GM13977 (cell line): ENCODE data around the gene MYBL2.

Experiments used
- DNase-seq: peaks from one replicate; pipeline ENCODE4 v3.0.0; 2012; ENCODE audit warnings: low spot score
- in situ Hi-C: fragments of 300-500 bp; cut with MboI; formaldehyde crosslinking; loops from one replicate; pipeline ENCODE4 v1.12.0; 2022; ENCODE audit warnings: low sequenced_read_pairs, low pct_unique_long_range_greater_than_20kb, mixed read lengths, inconsistent platforms; ENCODE audit not compliant: unreplicated experiment
- TF ChIP-seq, protein P1 (sequence below): IDR thresholded peaks from 2 replicates; pipeline ENCODE4 v1.5.1; 2012; ENCODE audit warnings: mild to moderate bottlenecking, control low read depth; ENCODE audit not compliant: insufficient read depth; ENCODE audit errors: extremely low read depth, missing control alignments

Gene MYBL2

DNA sequence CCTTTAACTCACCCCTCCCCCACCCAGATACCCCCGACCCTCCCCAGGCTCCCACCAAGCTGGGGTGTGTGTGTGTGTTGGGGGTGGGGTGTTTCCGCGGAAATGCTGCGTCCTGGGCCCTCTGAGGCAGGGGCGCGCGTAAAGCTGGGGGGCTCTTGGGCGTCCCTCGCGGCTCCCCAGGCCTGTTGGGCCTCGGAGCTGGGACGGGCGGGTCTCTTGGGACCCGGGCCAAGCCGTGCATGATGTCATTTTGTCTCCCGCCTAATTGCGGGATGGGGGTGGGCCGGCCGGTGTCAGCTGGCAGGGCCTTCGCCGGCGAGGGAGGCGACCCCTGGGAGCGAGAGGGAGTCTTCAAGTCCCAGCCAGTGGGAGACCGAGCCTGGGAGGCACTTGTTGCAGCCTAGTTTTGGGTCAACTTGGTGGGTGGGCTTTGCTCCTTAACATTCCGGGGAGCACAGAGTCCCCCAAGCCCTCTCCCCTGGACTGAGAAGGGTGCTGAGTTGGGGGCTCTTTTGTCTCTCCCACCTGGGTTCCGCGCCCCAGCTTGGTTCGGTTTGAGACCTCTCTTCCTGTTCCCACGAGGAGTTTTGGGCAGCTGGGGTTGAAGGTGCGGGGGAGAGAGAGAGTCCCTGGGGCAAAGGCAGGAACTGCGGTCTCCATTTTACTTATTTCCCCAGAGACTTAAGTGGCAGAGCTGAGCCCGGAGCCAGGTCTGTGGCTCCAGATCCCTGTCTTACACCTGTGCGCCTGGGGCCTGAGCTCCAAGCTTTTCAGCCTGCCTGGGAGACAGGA lies 623 bp downstream of the MYBL2 start:
- TF ChIP-seq, protein P1, sequence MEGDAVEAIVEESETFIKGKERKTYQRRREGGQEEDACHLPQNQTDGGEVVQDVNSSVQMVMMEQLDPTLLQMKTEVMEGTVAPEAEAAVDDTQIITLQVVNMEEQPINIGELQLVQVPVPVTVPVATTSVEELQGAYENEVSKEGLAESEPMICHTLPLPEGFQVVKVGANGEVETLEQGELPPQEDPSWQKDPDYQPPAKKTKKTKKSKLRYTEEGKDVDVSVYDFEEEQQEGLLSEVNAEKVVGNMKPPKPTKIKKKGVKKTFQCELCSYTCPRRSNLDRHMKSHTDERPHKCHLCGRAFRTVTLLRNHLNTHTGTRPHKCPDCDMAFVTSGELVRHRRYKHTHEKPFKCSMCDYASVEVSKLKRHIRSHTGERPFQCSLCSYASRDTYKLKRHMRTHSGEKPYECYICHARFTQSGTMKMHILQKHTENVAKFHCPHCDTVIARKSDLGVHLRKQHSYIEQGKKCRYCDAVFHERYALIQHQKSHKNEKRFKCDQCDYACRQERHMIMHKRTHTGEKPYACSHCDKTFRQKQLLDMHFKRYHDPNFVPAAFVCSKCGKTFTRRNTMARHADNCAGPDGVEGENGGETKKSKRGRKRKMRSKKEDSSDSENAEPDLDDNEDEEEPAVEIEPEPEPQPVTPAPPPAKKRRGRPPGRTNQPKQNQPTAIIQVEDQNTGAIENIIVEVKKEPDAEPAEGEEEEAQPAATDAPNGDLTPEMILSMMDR: no peak
- in situ Hi-C loops: no loop called here
- DNase-seq: no peak

DNA sequence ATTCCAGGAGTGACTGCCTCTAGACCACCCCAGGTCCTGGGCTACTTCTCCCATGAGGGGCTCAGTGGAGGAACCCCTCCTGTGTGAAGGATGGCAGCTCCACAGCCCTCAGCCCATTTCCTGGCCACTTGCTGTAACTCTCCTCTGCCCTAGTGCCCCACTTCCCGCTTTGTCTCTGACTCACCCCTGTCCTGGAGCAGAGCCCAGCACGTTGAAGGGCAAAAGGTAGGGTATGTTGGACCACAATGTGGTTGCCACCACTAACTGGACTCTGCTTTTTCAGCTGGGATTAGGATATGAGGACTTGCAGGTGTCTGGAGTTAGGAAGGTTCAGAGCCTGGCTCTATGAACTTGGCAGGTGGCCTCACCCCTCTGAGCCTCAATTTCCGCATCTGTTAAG lies 2.4 kb downstream of the MYBL2 start:
- DNase-seq: no peak
- TF ChIP-seq, protein P1: no peak
- in situ Hi-C loops: no loop called here

DNA sequence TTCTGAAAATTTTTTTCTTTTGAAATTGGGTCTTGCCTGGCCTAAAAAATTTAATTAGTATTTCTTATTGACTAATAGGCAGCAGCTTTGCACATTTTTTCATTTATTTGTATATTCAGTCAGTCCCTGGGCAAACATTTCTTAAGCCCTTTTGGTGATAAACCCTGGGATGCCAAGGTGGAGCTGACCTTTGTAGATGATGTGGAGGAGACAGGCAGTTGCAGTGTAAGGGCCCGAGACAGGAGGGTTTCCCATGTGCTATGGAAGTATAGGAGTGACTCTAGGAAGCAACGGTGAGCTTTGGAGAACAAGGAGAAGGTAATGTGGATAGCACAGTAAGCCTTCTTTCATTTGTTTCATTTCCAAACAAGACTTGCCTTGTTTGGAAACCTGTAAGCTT lies 3.5 kb downstream of the MYBL2 start:
- in situ Hi-C loops: no loop called here
- no peak for DNase-seq
- TF ChIP-seq, protein P1: no peak

DNA sequence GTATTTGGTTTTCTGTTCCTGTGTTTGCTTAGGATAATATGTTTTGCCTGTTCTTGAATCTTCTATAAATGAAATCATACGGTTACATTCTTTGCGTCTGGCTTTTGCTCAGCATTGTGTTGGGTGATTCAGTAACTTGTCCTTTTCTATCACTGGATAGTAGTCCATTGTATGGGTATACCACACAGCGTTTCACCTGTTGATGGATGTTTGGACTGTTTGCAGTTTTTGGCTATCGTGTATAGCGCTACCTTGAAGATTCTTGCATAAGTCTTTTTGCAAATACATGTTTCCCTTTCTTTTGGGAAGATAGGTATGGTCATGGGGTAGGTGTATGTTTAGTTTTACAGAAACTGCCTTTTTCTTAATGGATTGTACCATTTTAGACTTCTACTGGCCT lies 9.5 kb downstream of the MYBL2 start:
- in situ Hi-C loops: no loop called here
- no peak for DNase-seq
- TF ChIP-seq, protein P1: no peak

DNA sequence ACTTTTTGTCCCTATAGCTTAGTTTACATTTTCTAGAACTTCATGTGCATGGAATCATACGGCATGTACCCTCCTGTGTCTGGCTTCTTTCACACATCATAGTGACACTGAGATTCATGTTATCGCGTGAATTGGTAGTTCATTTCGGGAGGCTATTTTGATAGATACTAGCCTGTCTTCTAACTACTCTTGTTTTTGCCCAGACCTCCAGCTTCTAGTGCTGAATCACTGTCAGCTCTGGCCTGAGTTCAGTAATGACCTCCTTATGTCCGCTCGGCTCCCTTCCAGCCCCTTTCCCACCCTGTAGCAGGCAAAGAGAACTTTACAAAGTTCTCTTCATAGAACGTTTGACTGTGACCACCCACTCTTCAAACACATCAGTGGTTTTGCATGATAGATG lies 14.1 kb downstream of the MYBL2 start:
- TF ChIP-seq, protein P1: no peak
- DNase-seq: no peak
- in situ Hi-C loops: no loop called here

DNA sequence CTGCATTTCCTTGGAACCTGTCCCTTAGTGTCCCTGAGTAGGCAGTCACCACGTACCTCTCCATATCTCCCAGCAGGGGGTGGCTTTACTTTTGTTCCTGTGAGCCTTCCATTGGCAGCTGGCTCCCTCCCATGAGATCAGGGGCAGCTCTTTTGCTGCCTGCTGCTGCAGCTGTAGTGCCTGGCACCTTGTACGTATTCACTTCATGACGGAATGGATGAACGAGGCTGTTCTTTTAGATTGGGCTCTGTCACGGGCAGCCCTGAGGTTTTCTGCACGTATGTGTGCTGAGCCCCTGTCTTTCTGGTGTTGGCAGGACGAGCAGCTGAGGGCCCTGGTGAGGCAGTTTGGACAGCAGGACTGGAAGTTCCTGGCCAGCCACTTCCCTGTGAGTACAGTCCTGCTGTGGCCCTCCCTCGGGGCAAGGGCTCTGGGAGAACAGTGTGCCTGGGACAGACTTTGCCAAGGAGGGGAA lies 14.6 kb downstream of the MYBL2 start:
- DNase-seq: no peak
- in situ Hi-C loops: no loop called here
- TF ChIP-seq, protein P1: no peak
